Heart left ventricle (tissue), 16 donors: Measurements from ENCODE around the gene ZBTB7C. TPM values are rescaled to one million over a fixed set of nuclear protein-coding genes. Genes with fewer than 3 reads are reported as not detected.

Source experiments
- ATAC-seq, 4 donors: fragments of 200-7000 bp; cut with Tn5 transposase; one replicate each; pipeline ENCODE4 v1.9.1; 2020 to 2022; ENCODE audit warnings: moderate library complexity in 4 of 4, mild to moderate bottlenecking in 3 of 4, moderate number of reproducible peaks in 1 of 4
- DNase-seq, 5 donors: peaks; one replicate each; pipeline ENCODE4 v3.0.0-alpha.2; 2020
- H3K27ac ChIP-seq, 12 donors: fragments of 200-600 bp; sonication (generic) in 4 of 12; one replicate each; pipeline versions ENCODE4 v1.5.0 to v1.8.0; 2016 to 2022; ENCODE audit warnings: mild to moderate bottlenecking in 2 of 12
- H3K27me3 ChIP-seq, 9 donors: fragments of 200-600 bp; sonication (generic) in 2 of 9; one replicate each; pipeline versions ENCODE4 v1.5.1 to v1.8.0; 2016 to 2022; ENCODE audit warnings: mild to moderate bottlenecking in 3 of 9
- H3K36me3 ChIP-seq, 9 donors: fragments of 200-600 bp; sonication (generic) in 2 of 9; one replicate each; pipeline versions ENCODE4 v1.5.0 to v1.8.0; 2018 to 2022; ENCODE audit warnings: mild to moderate bottlenecking in 2 of 9
- H3K4me1 ChIP-seq, 12 donors: fragments of 200-600 bp; sonication (generic) in 4 of 12; one replicate each; pipeline versions ENCODE4 v1.5.0 to v1.8.0; 2016 to 2022; ENCODE audit warnings: mild to moderate bottlenecking in 3 of 12
- H3K4me3 ChIP-seq, 12 donors: fragments of 200-600 bp; sonication (generic) in 4 of 12; one replicate each; pipeline versions ENCODE4 v1.5.0 to v1.8.0; 2017 to 2022; ENCODE audit warnings: mild to moderate bottlenecking in 9 of 12, moderate library complexity in 4 of 12
- H3K9me3 ChIP-seq, 12 donors: fragments of 200-600 bp; sonication (generic) in 4 of 12; one replicate each; pipeline versions ENCODE4 v1.5.0 to v1.8.0; 2016 to 2022; ENCODE audit warnings: mild to moderate bottlenecking in 1 of 12
- POLR2A ChIP-seq, 2 donors: fragments of 450-650 bp; IDR thresholded peaks; one replicate each; pipeline ENCODE4 v1.6.1; 2017; ENCODE audit warnings: antibody characterized with exemption in 2 of 2, mild to moderate bottlenecking in 2 of 2, moderate library complexity in 2 of 2
- WGBS, 4 donors: extraction: QIAGEN DNeasy Blood & Tissue Kit in 2 of 4; methylation state at CpG; one replicate each; pipeline versions ENCODE4 v1.1.5 to v1.1.7; 2013 to 2018; 5-methylcytosine and 5-hydroxymethylcytosine counted together
- intact Hi-C, 10 donors: fragments of 100-400 bp; cut with DNase I; formaldehyde crosslinking; loops; one replicate each; pipeline versions ENCODE4 v1.11.1 to v1.14.2; 2022
- polyA plus RNA-seq, 2 donors: library from polyadenylated mRNA; stranded (reverse); fragments of 200-250 nt; gene quantifications; one replicate each; pipeline ENCODE4 v1.2.3, GENCODE V29; 2013
- total RNA-seq, 9 donors: library from RNA; depleted of rRNA in 2 of 9; stranded (reverse); fragments of >200 nt in 2 of 9; fragmentation: NEBNext Ultra II Directional in 3 of 9; extraction: Animal tissue kit (Norgen Biotek cat#: 25700) in 3 of 9; gene quantifications; one replicate each; pipeline versions ENCODE4 v1.1.0 to v1.2.4, GENCODE V29; 2016 to 2023
- TF ChIP-seq, protein P1 (sequence below), 12 donors: fragments of 200-600 bp; sonication (generic) in 4 of 12; IDR thresholded peaks; one replicate each; pipeline versions ENCODE4 v1.5.0 to v1.8.0; 2018 to 2022; ENCODE audit warnings: antibody characterized with exemption in 12 of 12, mild to moderate bottlenecking in 5 of 12
- donor health status: ischemic (EF 13 %, LVEDD 7.1; RV severe dilation, severe dysfunction).
- donor health status: healthy with polysubstance abuse.
- donor health status: DM: no; HTN: yes; CAD: no.
- donor health status: DM: no; HTN: no; CAD: no.
- donor health status: ischemic (EF 25% LVEDD 6.9; RV normal size, moderate dysfunction).
- donor health status: ischemic (EF 25% LVEDD 5.7; RV mildly dilated, moderate dysfunction).
- donor health status: healthy.
- donor health status: DM: yes; HTN: yes; CAD: no.
- donor health status: ischemic (EF 35%, LVEDD 5.7; RV mildly dilated, moderate dysfunction).
- donor health status: nonischemic (EF 11% LVEDD 7.7; RV severe dilation, severe dysfunction).
- donor health status: DM: yes; HTN: yes; CAD: no.
- donor health status: PGD.
- donor health status: ischemic (EF 29% LVEDD 5.4; RV normal size, mild dysfunction).
- donor health status: nonischemic (EF 23%, LVEDD 6.1; RV moderate dilation, normal function).

Gene ZBTB7C
- total and polyA plus RNA-seq, 11 donors, result 0.68 to 7.5 (median 2.3) TPM

DNA sequence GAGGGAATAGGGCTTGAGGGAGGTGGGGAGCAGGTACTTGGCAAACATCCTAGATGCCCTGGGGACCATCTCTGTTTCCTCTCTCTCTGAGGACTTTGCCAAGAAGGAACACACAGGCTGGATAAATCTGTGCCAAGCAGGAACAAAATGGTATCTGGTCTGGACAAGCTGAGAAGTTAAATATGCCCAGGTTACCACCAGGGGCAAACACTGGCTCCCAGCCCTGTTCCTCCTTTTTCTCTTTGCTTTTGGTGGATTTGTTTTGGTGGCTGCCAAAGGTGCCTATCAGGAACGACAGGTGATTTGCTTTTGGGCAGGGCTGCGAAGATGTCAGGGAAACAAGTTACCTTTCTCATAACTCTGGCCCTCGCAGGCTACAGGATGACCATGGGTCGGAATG, 251.2 kb downstream of the ZBTB7C start:
- intact Hi-C loops, result no loop called here
- no peak overlapping the region for H3K27ac ChIP-seq
- no peaks in the 10 kb centered on the region for H3K36me3 ChIP-seq
- no peaks in the 10 kb centered on the region for H3K9me3 ChIP-seq
- ATAC-seq, result no peak
- no peak for DNase-seq
- no peak overlapping the region for H3K4me3 ChIP-seq
- no peaks in the 10 kb centered on the region for H3K27me3 ChIP-seq
- 81 to 97% (median 91%) methylated on average over 4 of the region's 4 CpGs for WGBS, 4 donors
- TF ChIP-seq, protein P1, sequence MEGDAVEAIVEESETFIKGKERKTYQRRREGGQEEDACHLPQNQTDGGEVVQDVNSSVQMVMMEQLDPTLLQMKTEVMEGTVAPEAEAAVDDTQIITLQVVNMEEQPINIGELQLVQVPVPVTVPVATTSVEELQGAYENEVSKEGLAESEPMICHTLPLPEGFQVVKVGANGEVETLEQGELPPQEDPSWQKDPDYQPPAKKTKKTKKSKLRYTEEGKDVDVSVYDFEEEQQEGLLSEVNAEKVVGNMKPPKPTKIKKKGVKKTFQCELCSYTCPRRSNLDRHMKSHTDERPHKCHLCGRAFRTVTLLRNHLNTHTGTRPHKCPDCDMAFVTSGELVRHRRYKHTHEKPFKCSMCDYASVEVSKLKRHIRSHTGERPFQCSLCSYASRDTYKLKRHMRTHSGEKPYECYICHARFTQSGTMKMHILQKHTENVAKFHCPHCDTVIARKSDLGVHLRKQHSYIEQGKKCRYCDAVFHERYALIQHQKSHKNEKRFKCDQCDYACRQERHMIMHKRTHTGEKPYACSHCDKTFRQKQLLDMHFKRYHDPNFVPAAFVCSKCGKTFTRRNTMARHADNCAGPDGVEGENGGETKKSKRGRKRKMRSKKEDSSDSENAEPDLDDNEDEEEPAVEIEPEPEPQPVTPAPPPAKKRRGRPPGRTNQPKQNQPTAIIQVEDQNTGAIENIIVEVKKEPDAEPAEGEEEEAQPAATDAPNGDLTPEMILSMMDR (IDR thresholded peaks at IDR 0.05), result no peak
- no peak for TF ChIP-seq POLR2A (IDR thresholded peaks at IDR 0.05)
- peaks cover 0 to 29% (median 13%) of the 10 kb centered on the region in 12 donors for H3K4me1 ChIP-seq

DNA sequence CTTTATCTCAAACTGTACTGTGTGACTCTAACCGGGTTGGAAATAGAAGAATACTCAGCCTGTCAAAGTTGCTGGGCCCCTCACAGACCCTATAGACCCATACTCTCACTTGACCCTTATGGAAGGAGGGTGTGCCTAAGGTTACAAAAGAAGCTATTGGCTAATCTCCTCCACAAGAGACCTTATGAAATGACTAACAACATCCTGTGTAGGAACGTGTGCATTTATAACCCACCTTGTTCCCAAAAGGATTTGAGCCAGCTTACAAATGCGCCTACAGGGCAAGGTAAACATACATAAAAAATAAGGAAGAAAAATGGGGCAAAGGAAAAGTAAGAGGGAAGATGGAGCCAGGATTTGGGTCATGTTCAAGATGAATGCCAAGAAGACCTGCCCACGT, 253.3 kb downstream of the ZBTB7C start:
- Histone ChIP-seq H3K27me3 (no peaks in the 10 kb centered on the region), H3K27ac (no peak overlapping the region), H3K36me3 (no peaks in the 10 kb centered on the region), H3K9me3 (no peaks in the 10 kb centered on the region), H3K4me3 (no peak overlapping the region), H3K4me1 (peaks cover 0 to 17% (median 4%) of the 10 kb centered on the region in 12 donors)
- no peak for TF ChIP-seq POLR2A (IDR thresholded peaks at IDR 0.05)
- TF ChIP-seq, protein P1 (IDR thresholded peaks at IDR 0.05), result no peak
- intact Hi-C loops, result no loop called here
- no peak for DNase-seq
- 88 to 92% (median 89%) methylated on average over 4 of the region's 4 CpGs for whole genome bisulfite sequencing, 4 donors
- ATAC-seq, result no peak

DNA sequence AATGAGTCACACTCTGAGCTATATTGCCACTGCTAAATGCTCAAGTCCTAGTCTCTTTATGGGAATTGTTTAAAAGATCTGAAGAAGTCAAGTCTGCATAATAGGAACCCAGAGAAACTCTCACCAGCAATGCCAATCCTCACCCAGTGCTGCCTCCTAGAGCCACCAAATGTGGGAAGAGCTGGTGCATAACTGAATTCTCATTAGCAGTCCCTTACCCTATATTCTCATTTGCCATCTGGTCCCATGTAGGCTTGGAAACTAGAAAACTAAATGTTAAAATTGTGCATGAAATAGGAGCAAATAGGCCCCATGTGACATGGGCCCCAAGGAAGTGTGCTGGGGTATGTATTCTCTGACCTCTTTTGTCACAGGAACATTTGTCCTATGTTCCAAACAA, 254.4 kb downstream of the ZBTB7C start:
- H3K4me1 ChIP-seq, result peaks cover 0 to 13% (median 3%) of the 10 kb centered on the region in 12 donors
- no peaks in the 10 kb centered on the region for H3K36me3 ChIP-seq
- no peak overlapping the region for H3K4me3 ChIP-seq
- intact Hi-C loops, result no loop called here
- no peak for ATAC-seq
- no peaks in the 10 kb centered on the region for H3K27me3 ChIP-seq
- H3K9me3 ChIP-seq, result no peaks in the 10 kb centered on the region
- no peak for TF ChIP-seq POLR2A (IDR thresholded peaks at IDR 0.05)
- TF ChIP-seq, protein P1 (IDR thresholded peaks at IDR 0.05), result no peak
- no peak overlapping the region for H3K27ac ChIP-seq
- no peak for DNase-seq

DNA sequence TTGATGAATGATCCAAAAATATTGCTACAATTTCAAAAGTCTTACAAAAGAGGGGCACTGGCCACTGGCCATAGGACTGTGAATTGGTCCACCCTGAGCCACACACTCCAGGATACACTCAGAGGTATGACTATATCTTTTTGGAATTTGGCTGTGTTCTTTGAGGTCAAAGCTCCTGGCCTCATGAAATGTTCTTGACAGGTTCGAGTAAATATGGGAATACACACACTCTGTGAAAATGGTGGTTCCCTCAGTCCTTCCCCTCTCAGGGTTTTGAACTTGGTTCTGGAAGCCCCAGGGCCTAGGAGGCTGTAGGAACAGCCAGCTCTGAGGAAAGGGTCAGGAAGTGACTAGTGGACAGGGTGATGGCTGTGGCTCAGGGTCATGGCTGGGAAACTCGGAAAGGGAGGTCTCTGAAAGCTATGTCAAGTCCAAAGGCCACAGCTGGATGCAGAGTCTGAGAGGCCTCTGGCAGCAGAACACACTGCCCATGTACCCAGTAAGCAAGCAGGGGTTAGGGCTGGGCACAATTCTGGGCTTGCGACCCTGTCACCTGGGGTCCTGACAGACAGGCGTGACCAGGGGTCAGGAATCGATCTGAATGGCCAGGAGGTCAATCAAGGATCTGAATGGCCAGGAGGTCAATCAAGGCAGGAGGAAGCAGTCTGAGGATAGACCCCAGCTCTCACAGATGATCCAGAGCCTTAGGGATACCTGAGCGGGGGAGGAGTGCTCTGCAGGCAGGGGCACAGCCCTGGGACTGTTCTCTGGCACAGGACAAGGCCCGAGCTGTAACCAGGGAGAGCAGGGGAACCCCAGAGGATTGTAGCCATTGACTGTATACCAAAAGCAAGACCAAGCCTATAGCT, 255.3 kb downstream of the ZBTB7C start:
- TF ChIP-seq POLR2A (IDR thresholded peaks at IDR 0.05), result no peak
- TF ChIP-seq, protein P1 (IDR thresholded peaks at IDR 0.05), result no peak
- no peaks in the 10 kb centered on the region for H3K27me3 ChIP-seq
- H3K27ac ChIP-seq, result no peak overlapping the region
- no peak overlapping the region for H3K4me3 ChIP-seq
- no peak for DNase-seq
- intact Hi-C loops, result no loop called here
- H3K9me3 ChIP-seq, result no peaks in the 10 kb centered on the region
- H3K36me3 ChIP-seq, result no peaks in the 10 kb centered on the region
- WGBS, 4 donors, result 87 to 95% (median 91%) methylated on average over 7 of the region's 7 CpGs
- ATAC-seq, result peak in 3 of 4 donors; percentile 27 to 70 (median 47)
- H3K4me1 ChIP-seq, result peaks cover 0 to 13% (median 3%) of the 10 kb centered on the region in 12 donors
